Neural crest cell (in vitro differentiated cells): Measurements from ENCODE around the gene NUFIP1. TPM values are rescaled to one million over a fixed set of nuclear protein-coding genes. Genes with fewer than 3 reads are reported as not detected.
"Not testable (repeated sequence)": the region's sequence is repeated elsewhere in the genome, so short reads cannot be mapped to it uniquely, and the experiment has no call there.

ENCODE experiments used
- DNase-seq: peaks from one replicate; pipeline ENCODE4 v3.0.0; 2021; ENCODE audit warnings: low read depth, mixed read lengths, low spot score
- H3K27ac Mint-ChIP-seq: one replicate; pipeline ENCODE4 v1.8.0; 2021; ENCODE audit warnings: mild to moderate bottlenecking, mixed read lengths; ENCODE audit not compliant: unreplicated experiment
- H3K27me3 Mint-ChIP-seq: 2 replicates; pipeline ENCODE4 v1.8.0; 2021; ENCODE audit warnings: low read depth, mild to moderate bottlenecking, mixed read lengths
- H3K36me3 Mint-ChIP-seq: 2 replicates; pipeline ENCODE4 v1.8.0; 2021; ENCODE audit warnings: low read depth, mild to moderate bottlenecking, mixed read lengths
- H3K4me1 Mint-ChIP-seq: 2 replicates; pipeline ENCODE4 v1.8.0; 2021; ENCODE audit warnings: mixed read lengths
- H3K4me3 Mint-ChIP-seq: one replicate; pipeline ENCODE4 v1.8.0; 2021; ENCODE audit warnings: mild to moderate bottlenecking, mixed read lengths
- H3K9me3 Mint-ChIP-seq: 2 replicates; pipeline ENCODE4 v1.8.0; 2021; ENCODE audit warnings: mixed read lengths
- total RNA-seq: library from RNA; stranded (reverse); gene quantifications from 2 replicates; pipeline ENCODE4 v1.2.1, GENCODE V29; 2021
- TF ChIP-seq, protein P1 (sequence below): fragments of 200-600 bp; sonication (generic); conservative IDR thresholded peaks from 2 replicates; pipeline ENCODE4 v1.5.0; 2021; ENCODE audit warnings: antibody characterized with exemption, mild to moderate bottlenecking

Gene NUFIP1
- total RNA-seq, 1 donor from 2014 or later = 11.6 TPM

DNA sequence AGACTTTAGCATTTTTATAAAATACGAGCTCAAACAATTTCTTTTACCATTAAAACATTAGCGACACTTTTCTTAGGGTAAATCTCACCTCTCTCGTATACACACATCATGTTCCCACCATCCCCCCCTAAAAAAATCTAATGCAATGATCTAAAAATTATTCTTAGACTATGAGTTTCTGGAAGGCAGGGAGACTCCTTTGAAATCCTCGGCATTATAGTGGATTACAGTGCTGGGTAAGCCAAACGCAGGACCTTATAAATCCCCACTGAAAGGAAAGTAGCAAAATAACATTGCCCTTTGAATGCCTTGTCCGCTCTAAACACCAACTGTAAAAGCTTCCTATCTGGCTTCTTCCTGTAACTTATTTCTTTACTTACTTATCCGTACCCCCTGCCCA, 35.0 kb downstream of the NUFIP1 start:
- Mint-ChIP-seq H3K27ac (no peak overlapping the region), H3K4me1 (no peaks in the 10 kb centered on the region), H3K9me3 (no peaks in the 10 kb centered on the region), H3K4me3 (no peak overlapping the region), H3K27me3 (no peaks in the 10 kb centered on the region), H3K36me3 (peaks cover 3% of the 10 kb centered on the region)
- TF ChIP-seq, protein P1, sequence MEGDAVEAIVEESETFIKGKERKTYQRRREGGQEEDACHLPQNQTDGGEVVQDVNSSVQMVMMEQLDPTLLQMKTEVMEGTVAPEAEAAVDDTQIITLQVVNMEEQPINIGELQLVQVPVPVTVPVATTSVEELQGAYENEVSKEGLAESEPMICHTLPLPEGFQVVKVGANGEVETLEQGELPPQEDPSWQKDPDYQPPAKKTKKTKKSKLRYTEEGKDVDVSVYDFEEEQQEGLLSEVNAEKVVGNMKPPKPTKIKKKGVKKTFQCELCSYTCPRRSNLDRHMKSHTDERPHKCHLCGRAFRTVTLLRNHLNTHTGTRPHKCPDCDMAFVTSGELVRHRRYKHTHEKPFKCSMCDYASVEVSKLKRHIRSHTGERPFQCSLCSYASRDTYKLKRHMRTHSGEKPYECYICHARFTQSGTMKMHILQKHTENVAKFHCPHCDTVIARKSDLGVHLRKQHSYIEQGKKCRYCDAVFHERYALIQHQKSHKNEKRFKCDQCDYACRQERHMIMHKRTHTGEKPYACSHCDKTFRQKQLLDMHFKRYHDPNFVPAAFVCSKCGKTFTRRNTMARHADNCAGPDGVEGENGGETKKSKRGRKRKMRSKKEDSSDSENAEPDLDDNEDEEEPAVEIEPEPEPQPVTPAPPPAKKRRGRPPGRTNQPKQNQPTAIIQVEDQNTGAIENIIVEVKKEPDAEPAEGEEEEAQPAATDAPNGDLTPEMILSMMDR = no peak
- no peak for DNase-seq

DNA sequence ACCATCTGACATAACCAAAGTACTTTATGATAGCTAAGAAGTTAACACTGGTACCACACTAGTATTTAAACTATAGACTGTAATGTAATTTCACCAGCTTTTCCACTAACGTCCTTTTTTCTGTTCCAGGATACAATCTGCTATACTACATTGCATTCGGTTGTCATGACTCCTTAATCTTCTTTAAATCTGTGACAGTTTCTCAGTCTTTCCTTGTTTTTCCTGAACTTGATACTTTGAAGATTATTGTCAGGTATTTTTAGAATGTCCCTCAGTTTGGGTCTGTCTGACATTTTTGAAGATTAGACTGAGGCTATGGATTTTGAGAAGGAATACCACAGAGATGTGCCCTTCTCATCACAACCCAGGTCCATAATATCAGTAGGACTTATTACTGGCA, 36.6 kb downstream of the NUFIP1 start:
- Mint-ChIP-seq H3K27me3 (no peaks in the 10 kb centered on the region), H3K4me1 (no peaks in the 10 kb centered on the region), H3K4me3 (no peak overlapping the region), H3K27ac (no peak overlapping the region), H3K9me3 (no peaks in the 10 kb centered on the region), H3K36me3 (peaks cover 7% of the 10 kb centered on the region)
- TF ChIP-seq, protein P1 = no peak
- DNase-seq = no peak

DNA sequence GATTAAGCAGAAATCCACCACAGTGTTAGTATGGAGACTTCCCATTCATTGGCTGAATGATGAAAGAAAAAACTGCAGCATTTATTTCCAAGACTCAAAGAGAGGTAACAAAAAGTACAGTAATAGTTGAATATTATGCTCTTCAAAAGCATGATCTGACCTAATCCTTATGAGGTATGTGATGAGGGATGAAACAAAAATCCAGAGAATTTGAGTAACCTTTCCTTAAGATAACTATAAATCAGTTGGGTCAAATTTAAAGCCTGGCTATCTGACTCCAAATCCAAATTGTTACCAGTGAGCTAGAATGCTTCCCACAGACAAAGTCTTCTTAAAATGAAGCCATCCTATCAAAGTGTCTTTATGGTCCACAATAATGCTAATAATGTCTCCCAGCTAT, 38.1 kb downstream of the NUFIP1 start:
- no peak overlapping the region for H3K27ac Mint-ChIP-seq
- no peak for DNase-seq
- TF ChIP-seq, protein P1 = no peak
- H3K27me3 Mint-ChIP-seq = no peaks in the 10 kb centered on the region
- no peak overlapping the region for H3K4me3 Mint-ChIP-seq
- H3K36me3 Mint-ChIP-seq = peaks cover 7% of the 10 kb centered on the region
- no peaks in the 10 kb centered on the region for H3K9me3 Mint-ChIP-seq
- no peaks in the 10 kb centered on the region for H3K4me1 Mint-ChIP-seq

DNA sequence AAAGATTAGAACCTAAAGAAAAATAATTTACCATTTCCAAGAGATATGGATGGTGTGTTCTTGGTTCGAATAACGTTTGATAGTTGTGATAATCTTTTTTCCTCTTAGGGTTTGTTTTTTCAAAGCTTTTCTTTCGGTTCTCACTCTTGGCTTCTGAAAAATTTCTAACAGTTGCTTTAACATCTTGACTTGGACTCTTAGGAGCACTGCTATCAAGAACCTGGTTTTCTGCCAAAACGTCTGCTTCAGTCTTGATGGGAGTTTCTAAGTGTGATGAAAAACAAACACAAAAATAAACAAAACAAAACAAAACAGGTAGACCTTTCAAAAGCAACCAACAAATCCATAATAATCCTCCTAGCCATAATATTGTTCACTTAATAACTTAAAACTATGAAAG, 45.9 kb downstream of the NUFIP1 start:
- not testable (repeated sequence) for H3K4me3 Mint-ChIP-seq, DNase-seq, H3K27me3 Mint-ChIP-seq, H3K27ac Mint-ChIP-seq, H3K4me1 Mint-ChIP-seq, H3K9me3 Mint-ChIP-seq
- H3K36me3 Mint-ChIP-seq = peaks cover 17% of the 10 kb centered on the region

DNA sequence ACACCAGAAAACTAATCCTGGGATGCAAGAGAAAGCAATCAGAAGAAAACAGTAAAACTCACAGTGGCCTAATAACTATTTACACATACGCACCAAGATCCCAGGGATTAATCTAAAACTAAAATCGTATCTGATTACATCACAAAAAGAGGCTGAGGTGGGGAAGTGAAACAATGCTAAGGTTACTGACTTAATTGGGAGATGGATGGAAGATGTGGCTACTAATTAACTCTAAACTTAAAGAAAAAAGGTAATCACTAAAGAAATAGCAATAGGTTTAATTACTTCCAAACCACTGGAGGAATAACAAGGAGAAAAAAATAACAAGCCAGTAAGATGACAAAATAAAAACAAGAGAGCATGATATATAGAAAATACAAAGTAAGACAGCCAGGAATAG, 50.4 kb downstream of the NUFIP1 start:
- Mint-ChIP-seq H3K36me3 (peaks cover 8% of the 10 kb centered on the region), H3K4me1 (no peaks in the 10 kb centered on the region), H3K9me3 (no peaks in the 10 kb centered on the region), H3K27ac (no peak overlapping the region), H3K27me3 (no peaks in the 10 kb centered on the region), H3K4me3 (no peak overlapping the region)
- no peak for DNase-seq
- TF ChIP-seq, protein P1 = no peak

DNA sequence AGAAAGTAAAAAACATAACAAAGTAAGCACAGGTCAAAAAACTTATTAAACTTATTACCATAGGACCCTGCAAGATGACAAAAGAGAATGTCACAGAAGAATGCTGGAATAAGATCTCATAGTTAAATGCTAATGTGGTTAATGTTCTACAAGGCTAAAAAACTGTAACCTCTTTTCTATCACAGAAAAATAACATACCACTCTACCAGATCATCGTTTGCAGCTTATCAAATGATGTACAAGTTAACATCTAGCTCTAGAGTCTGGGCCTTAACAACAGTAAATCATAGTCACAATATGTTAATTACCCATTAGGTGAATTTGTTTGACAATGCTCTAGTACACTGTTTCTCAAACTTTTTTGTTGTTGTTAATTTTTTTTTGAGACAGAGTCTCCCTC, 53.0 kb downstream of the NUFIP1 start:
- H3K4me3 Mint-ChIP-seq = no peak overlapping the region
- peaks cover 13% of the 10 kb centered on the region for H3K4me1 Mint-ChIP-seq
- no peak for DNase-seq
- H3K27ac Mint-ChIP-seq = no peak overlapping the region
- H3K27me3 Mint-ChIP-seq = no peaks in the 10 kb centered on the region
- TF ChIP-seq, protein P1 = no peak
- H3K9me3 Mint-ChIP-seq = no peaks in the 10 kb centered on the region
- peaks cover 8% of the 10 kb centered on the region for H3K36me3 Mint-ChIP-seq
